ENCODE results near the gene LMOD1.

The LMOD1 gene

GRCh38 chr1:201930137-201930536 is 16.2 kb downstream of the LMOD1 start:
- TF ChIP-seq CTCF (IDR thresholded peaks at IDR 0.05; ENCODE audit: low read length, missing control alignments) = no peak
- no peak overlapping the region for H3K4me3 ChIP-seq (replicated peaks; ENCODE audit: low read depth, low read length)
- DNase-seq (ENCODE audit: low read depth) = no peak

- TF ChIP-seq CTCF (IDR thresholded peaks at IDR 0.05; ENCODE audit: low read length, missing control alignments) = no peak
- no peak overlapping the region for H3K4me3 ChIP-seq (replicated peaks; ENCODE audit: low read depth, low read length)
- DNase-seq (ENCODE audit: low read depth) = no peak
Measured at GRCh38 chr1:201928266-201928665, 18.1 kb downstream of the LMOD1 start.

- TF ChIP-seq CTCF (IDR thresholded peaks at IDR 0.05; ENCODE audit: low read length, missing control alignments) = no peak
- DNase-seq (ENCODE audit: low read depth) = no peak
- no peak overlapping the region for H3K4me3 ChIP-seq (replicated peaks; ENCODE audit: low read depth, low read length)
Measured at GRCh38 chr1:201925981-201926645, 20.2 kb downstream of the LMOD1 start.

GRCh38 chr1:201925301-201925567 is 21.1 kb downstream of the LMOD1 start:
- H3K4me3 ChIP-seq (replicated peaks; ENCODE audit: low read depth, low read length) = no peak overlapping the region
- TF ChIP-seq CTCF (IDR thresholded peaks at IDR 0.05; ENCODE audit: low read length, missing control alignments) = no peak
- DNase-seq (ENCODE audit: low read depth) = no peak

GRCh38 chr1:201921952-201922558 is 24.3 kb downstream of the LMOD1 start:
- no peak for DNase-seq (ENCODE audit: low read depth)
- TF ChIP-seq CTCF (IDR thresholded peaks at IDR 0.05; ENCODE audit: low read length, missing control alignments) = no peak
- no peak overlapping the region for H3K4me3 ChIP-seq (replicated peaks; ENCODE audit: low read depth, low read length)

GRCh38 chr1:201918343-201918742 is 28.0 kb downstream of the LMOD1 start:
- H3K4me3 ChIP-seq (replicated peaks; ENCODE audit: low read depth, low read length) = no peak overlapping the region
- DNase-seq (ENCODE audit: low read depth) = no peak
- no peak for TF ChIP-seq CTCF (IDR thresholded peaks at IDR 0.05; ENCODE audit: low read length, missing control alignments)
